HepG2 (cell line): ENCODE data around the gene MYCBPAP. TPM values are rescaled to one million over a fixed set of nuclear protein-coding genes. Genes with fewer than 3 reads are reported as not detected.

ENCODE experiments used
- ATF5 ChIP-seq: sonication (generic); formaldehyde crosslinking; IDR thresholded peaks from 2 replicates; pipeline ENCODE4 v1.4.0; 2020; ENCODE audit warnings: mild to moderate bottlenecking, low read depth, missing genetic modification reagents
- CCDC6 ChIP-seq: sonication (generic); formaldehyde crosslinking; IDR thresholded peaks from 2 replicates; pipeline ENCODE4 v1.8.1; 2022; ENCODE audit warnings: mild to moderate bottlenecking, missing genetic modification reagents, moderate library complexity
- HMG20B ChIP-seq: conservative IDR thresholded peaks from 2 replicates; pipeline ENCODE4 v1.6.1; 2016; ENCODE audit warnings: missing genetic modification reagents, missing compliant biosample characterization
- HNF1B ChIP-seq: sonication (generic); formaldehyde crosslinking; IDR thresholded peaks from 2 replicates; pipeline ENCODE4 v1.5.1; 2020; ENCODE audit warnings: mild to moderate bottlenecking, moderate library complexity, missing genetic modification reagents
- JARID2 ChIP-seq: sonication (generic); formaldehyde crosslinking; IDR thresholded peaks from 2 replicates; pipeline ENCODE4 v1.8.1; 2023; ENCODE audit warnings: missing genetic modification reagents, inconsistent platforms; ENCODE audit not compliant: insufficient replicate concordance
- KAT8 ChIP-seq: IDR thresholded peaks from 2 replicates; pipeline ENCODE4 v1.6.1; 2016; ENCODE audit warnings: missing genetic modification reagents, missing compliant biosample characterization
- KDM3A ChIP-seq: IDR thresholded peaks from 2 replicates; pipeline ENCODE4 v1.6.1; 2018; ENCODE audit warnings: low read depth, missing compliant biosample characterization
- SNRNP70 ChIP-seq: fragments of 200-400 bp; formaldehyde crosslinking; IDR thresholded peaks from 2 replicates; pipeline ENCODE4 v1.6.1; 2017; ENCODE audit warnings: mild to moderate bottlenecking, low read depth, low read length, moderate library complexity
- SP2 ChIP-seq: sonication (generic); formaldehyde crosslinking; IDR thresholded peaks from 2 replicates; pipeline ENCODE4 v1.5.1; 2020; ENCODE audit warnings: mild to moderate bottlenecking, missing genetic modification reagents
- TGIF2 ChIP-seq: IDR thresholded peaks from 2 replicates; pipeline ENCODE4 v1.6.1; 2016; ENCODE audit warnings: control low read depth, missing compliant biosample characterization
- THRA ChIP-seq: sonication (generic); formaldehyde crosslinking; IDR thresholded peaks from 2 replicates; pipeline ENCODE4 v1.4.0; 2020; ENCODE audit warnings: missing genetic modification reagents, borderline replicate concordance
- TRIM22 ChIP-seq: fragments of 450-650 bp; IDR thresholded peaks from 2 replicates; pipeline ENCODE4 v1.6.1; 2017
- UBTF ChIP-seq: sonication (generic); formaldehyde crosslinking; IDR thresholded peaks from 2 replicates; pipeline ENCODE4 v1.4.0; 2020; ENCODE audit warnings: mild to moderate bottlenecking, missing genetic modification reagents
- ZBTB1 ChIP-seq: sonication (generic); formaldehyde crosslinking; IDR thresholded peaks from 2 replicates; pipeline ENCODE4 v1.4.0; 2020; ENCODE audit warnings: missing genetic modification reagents, borderline replicate concordance
- ZC3H4 ChIP-seq: sonication (generic); formaldehyde crosslinking; IDR thresholded peaks from 2 replicates; pipeline ENCODE4 v1.4.0; 2020; ENCODE audit warnings: missing genetic modification reagents, borderline replicate concordance
- ZNF18 ChIP-seq: sonication (generic); formaldehyde crosslinking; IDR thresholded peaks from 2 replicates; pipeline ENCODE4 v1.8.0; 2022; ENCODE audit warnings: mild to moderate bottlenecking, missing genetic modification reagents; ENCODE audit not compliant: insufficient replicate concordance
- ZNF569 ChIP-seq: sonication (generic); formaldehyde crosslinking; IDR thresholded peaks from 2 replicates; pipeline ENCODE4 v1.5.0; 2020; ENCODE audit warnings: mild to moderate bottlenecking, missing genetic modification reagents, moderate library complexity, borderline replicate concordance
- ZNF839 ChIP-seq: sonication (generic); formaldehyde crosslinking; IDR thresholded peaks from 2 replicates; pipeline ENCODE4 v1.4.0; 2020; ENCODE audit warnings: missing genetic modification reagents, mild to moderate bottlenecking, borderline replicate concordance
- polyA plus RNA-seq, 8 experiments: library from polyadenylated mRNA; depleted of rRNA in 3 of 8; stranded (reverse) in 7 of 8; unstranded in 1 of 8; fragments of >200 nt; fragmentation: Illumina TruSeq in 4 of 8; extraction: Trizol in 4 of 8; gene quantifications; 2 replicates each; pipeline versions ENCODE4 v1.2.1 to v1.2.3, GENCODE V29; 2011 to 2016; ENCODE audit warnings: low read depth in 4 of 8, missing spikeins in 1 of 8, mixed read lengths in 1 of 8; ENCODE audit not compliant: insufficient read depth in 1 of 8
- total RNA-seq, 5 experiments: library from RNA; depleted of rRNA; stranded (reverse); fragments of >200 nt; fragmentation: Illumina TruSeq; extraction: Trizol; gene quantifications; 2 replicates each; pipeline ENCODE4 v1.2.3, GENCODE V29; 2016; ENCODE audit warnings: low read depth in 1 of 5

Gene MYCBPAP
- total and polyA plus RNA-seq, 2 of the 13 experiments (the other 11 are each of a cell fraction or from before 2014, with no cell fraction given), result 0.22 to 0.24 TPM

- TF ChIP-seq ATF5 (CRISPR knock-in tag), result no peak
- no peak for TF ChIP-seq SP2
- TF ChIP-seq ZNF569, result no peak
- no peak for TF ChIP-seq CCDC6
- TF ChIP-seq KDM3A, result no peak
- no peak for TF ChIP-seq KAT8 (CRISPR knock-in tag)
- TF ChIP-seq ZC3H4 (CRISPR knock-in tag), result no peak
- TF ChIP-seq TRIM22, result no peak
- no peak for TF ChIP-seq SNRNP70
- TF ChIP-seq HNF1B (CRISPR knock-in tag), result no peak
- no peak for TF ChIP-seq ZNF18 (CRISPR knock-in tag)
- TF ChIP-seq JARID2, result no peak
- no peak for TF ChIP-seq ZBTB1 (CRISPR knock-in tag)
- TF ChIP-seq UBTF (CRISPR knock-in tag), result no peak
- peak; percentile 80; the same call in 1 of the 2 replicates for TF ChIP-seq HMG20B (CRISPR knock-in tag)
- TF ChIP-seq ZNF839 (CRISPR knock-in tag), result no peak
- TF ChIP-seq THRA (CRISPR knock-in tag), result peak; percentile 49; the same call in 1 of the 2 replicates
- TF ChIP-seq TGIF2 (CRISPR knock-in tag), result peak; percentile 86
These were observed 28.6 kb upstream of the MYCBPAP start (continued) for GRCh38 chr17:50479522-50480141.
